Ectodermal cell (in vitro differentiated cells): Measurements from ENCODE around the gene SLIT3.

Experiments
- H3K27ac ChIP-seq: 2 replicates; pipeline ENCODE4 v1.7.0; 2013; ENCODE audit warnings: mild to moderate bottlenecking, low read depth, low read length; ENCODE audit not compliant: insufficient read depth, poor library complexity, severe bottlenecking
- H3K27me3 ChIP-seq: 2 replicates; pipeline ENCODE4 v1.7.0; 2013; ENCODE audit warnings: mild to moderate bottlenecking, low read length; ENCODE audit not compliant: insufficient read depth, control insufficient read depth, poor library complexity, severe bottlenecking
- H3K36me3 ChIP-seq: one replicate; pipeline ENCODE4 v1.7.0; 2013; ENCODE audit warnings: low read length; ENCODE audit not compliant: control insufficient read depth, insufficient read depth
- H3K4me1 ChIP-seq: one replicate; pipeline ENCODE4 v1.7.0; 2013; ENCODE audit warnings: low read length; ENCODE audit not compliant: control insufficient read depth, insufficient read depth
- H3K4me3 ChIP-seq: 2 replicates; pipeline ENCODE4 v1.7.0; 2013; ENCODE audit warnings: low read depth, low read length, control low read depth; ENCODE audit not compliant: insufficient read depth
- H3K9me3 ChIP-seq: 2 replicates; pipeline ENCODE4 v1.7.0; 2013; ENCODE audit warnings: mild to moderate bottlenecking, low read length, moderate library complexity; ENCODE audit not compliant: control insufficient read depth
- WGBS, 2 experiments: methylation state at CpG; one replicate each; pipeline ENCODE4 v1.1.7; 2013; ENCODE audit warnings: missing lambda C conversion rate in 2 of 2; 5-methylcytosine and 5-hydroxymethylcytosine counted together

The SLIT3 gene

DNA sequence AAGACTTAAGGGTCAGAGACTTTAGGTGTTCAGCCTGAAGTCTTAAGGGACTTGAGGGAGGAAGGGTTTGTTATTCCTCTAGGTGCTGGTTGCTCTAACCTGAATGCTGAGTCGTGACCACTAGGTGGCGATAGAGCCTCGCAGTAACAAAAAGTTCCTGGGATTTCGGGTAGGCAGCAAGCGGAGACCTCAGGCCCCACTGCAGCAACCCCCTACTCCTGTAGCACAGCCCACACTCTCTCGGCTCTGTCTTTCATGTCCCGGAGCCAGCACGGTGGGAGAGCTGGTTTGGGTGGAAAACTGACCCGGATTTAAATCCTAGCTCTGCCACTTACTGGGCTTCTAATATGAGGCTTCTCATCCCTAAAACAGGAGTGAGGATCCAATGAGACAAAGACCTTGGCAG, 621.4 kb downstream of the SLIT3 start:
- H3K27ac ChIP-seq: no peak overlapping the region
- H3K27me3 ChIP-seq: no peaks in the 10 kb centered on the region
- no peaks in the 10 kb centered on the region for H3K4me1 ChIP-seq
- no peaks in the 10 kb centered on the region for H3K9me3 ChIP-seq
- H3K36me3 ChIP-seq: no peaks in the 10 kb centered on the region
- no peak overlapping the region for H3K4me3 ChIP-seq
- 1 to 2% methylated on average over 9 of the region's 9 CpGs for WGBS, 2 experiments

DNA sequence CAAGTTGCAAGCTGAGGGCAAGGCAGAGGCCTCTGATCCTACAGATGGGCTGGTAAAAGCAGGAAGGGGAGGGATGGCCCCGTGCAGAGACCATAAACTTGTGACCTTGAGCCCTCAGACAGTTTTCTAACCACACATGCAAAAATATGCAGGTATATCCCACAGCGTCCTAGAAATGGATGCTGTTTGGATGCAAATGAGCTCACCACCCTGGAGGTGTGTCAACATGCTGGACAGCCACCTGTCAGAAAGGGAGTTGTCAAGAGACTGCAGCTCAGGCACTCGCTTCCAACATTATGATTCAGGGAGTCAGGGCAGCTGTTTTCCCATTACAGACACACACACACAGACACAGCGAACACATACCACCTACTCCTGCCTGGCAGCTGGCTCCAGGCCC, 624.4 kb downstream of the SLIT3 start:
- Histone ChIP-seq H3K36me3 (no peaks in the 10 kb centered on the region), H3K27me3 (no peaks in the 10 kb centered on the region), H3K4me1 (no peaks in the 10 kb centered on the region), H3K27ac (no peak overlapping the region), H3K4me3 (no peak overlapping the region), H3K9me3 (no peaks in the 10 kb centered on the region)
- 76 to 78% methylated on average over 4 of the region's 4 CpGs for WGBS, 2 experiments

DNA sequence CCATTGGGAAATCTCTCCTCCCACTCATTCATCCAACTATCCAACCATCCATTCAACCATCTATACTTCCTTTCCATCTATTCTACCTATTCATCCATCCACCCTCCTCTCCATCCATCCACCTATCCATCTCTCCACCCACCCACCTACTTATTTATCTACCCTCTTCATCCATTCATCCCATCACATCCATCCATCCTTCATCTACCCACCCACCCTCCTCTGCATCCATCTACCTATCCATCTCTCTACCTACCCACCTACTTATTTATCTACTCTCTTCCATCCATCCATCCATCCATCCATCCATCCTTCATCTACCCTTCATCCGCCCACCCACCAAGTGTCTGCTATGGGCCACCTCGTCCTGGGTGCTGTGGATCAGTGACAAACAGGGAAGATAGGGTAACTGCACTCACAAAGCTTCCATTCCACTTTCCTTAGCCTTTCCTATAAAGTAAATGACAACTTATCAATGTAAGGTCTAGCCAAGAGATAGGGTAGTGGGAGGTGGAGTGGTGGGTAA, 625.0 kb downstream of the SLIT3 start:
- no peaks in the 10 kb centered on the region for H3K36me3 ChIP-seq
- no peaks in the 10 kb centered on the region for H3K4me1 ChIP-seq
- WGBS, 2 experiments: 88 to 92% methylated on average over 2 of the region's 2 CpGs
- H3K27me3 ChIP-seq: no peaks in the 10 kb centered on the region
- H3K4me3 ChIP-seq: no peak overlapping the region
- no peaks in the 10 kb centered on the region for H3K9me3 ChIP-seq
- H3K27ac ChIP-seq: no peak overlapping the region

DNA sequence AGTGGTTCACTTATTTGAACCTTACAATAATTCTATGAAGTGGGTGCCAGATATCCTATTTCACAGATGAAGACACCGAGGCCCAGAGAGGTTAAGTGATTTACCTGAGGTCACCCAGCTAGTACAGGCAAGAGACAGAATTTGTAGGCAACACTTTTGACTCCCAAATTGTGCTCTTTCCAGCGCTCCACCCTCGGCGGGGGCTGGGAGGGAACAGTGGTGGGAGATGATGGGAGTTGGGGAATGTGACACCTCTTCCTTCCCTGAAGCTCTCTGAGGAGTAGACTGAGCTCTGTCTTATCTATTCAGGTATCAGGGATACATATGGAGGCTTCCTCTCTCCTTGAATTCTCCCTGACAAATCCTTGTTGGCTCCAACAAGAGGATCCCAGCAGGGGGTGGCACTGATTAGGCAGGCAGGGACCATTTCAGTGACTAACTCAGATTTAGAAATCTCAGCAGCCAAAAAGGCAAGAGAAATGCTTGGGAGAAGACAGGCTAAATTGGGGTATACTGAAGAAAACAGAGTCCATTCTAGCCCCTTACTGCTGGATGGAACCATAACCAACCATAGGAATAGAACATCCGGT, 626.0 kb downstream of the SLIT3 start:
- WGBS, 2 experiments: 91 to 94% methylated on average over 5 of the region's 5 CpGs

DNA sequence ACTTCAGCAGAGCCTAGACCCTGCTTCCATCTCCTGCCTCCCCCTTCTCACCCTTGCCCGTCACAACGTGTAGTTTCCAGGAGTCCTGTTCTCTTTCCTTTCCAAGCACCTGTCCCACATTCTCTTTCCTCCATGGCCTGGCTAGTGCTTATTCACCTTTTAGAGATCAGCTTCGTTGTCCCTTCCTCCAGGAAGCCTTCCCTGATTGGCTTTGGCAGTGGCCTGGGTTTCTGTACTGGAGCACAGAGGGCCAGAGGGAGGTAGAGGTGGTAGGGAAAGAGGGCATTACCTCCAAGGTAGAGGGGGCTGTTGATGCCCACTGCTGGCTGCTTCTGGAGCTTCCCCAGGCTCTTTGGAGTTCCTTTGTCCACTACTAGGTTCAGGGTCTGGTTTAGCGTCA, 628.1 kb downstream of the SLIT3 start:
- Histone ChIP-seq H3K27me3 (no peaks in the 10 kb centered on the region), H3K9me3 (no peaks in the 10 kb centered on the region), H3K27ac (no peak overlapping the region), H3K36me3 (no peaks in the 10 kb centered on the region), H3K4me3 (no peak overlapping the region), H3K4me1 (no peaks in the 10 kb centered on the region)
- WGBS, 2 experiments: 86 to 92% methylated on average over 4 of the region's 4 CpGs

More for the DNA sequence above, 626.0 kb downstream of the SLIT3 start:
- Histone ChIP-seq H3K9me3 (no peaks in the 10 kb centered on the region), H3K36me3 (no peaks in the 10 kb centered on the region), H3K27me3 (no peaks in the 10 kb centered on the region), H3K27ac (no peak overlapping the region), H3K4me3 (no peak overlapping the region), H3K4me1 (no peaks in the 10 kb centered on the region)

DNA sequence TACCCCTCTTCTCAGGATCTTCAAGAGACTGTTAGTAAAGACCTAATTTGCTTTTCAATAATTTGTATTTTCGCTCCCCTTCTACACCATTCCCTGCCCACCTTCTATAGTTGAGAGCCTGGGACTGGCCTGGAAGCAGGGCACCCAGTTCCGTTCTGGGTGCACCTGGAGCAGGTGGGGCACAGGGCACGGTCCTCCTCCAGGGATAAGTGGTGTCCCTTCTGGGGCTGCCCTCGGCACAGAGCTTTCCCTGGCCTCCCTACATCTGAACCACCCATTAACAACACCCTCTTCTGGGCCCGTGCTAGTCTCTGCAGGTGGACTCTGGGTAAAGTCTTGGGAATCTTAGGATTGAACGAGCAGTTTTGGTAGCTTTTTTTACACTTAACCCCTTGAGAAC, 628.9 kb downstream of the SLIT3 start:
- WGBS, 2 experiments: 81 to 86% methylated on average over 6 of the region's 6 CpGs
- H3K36me3 ChIP-seq: no peaks in the 10 kb centered on the region

DNA sequence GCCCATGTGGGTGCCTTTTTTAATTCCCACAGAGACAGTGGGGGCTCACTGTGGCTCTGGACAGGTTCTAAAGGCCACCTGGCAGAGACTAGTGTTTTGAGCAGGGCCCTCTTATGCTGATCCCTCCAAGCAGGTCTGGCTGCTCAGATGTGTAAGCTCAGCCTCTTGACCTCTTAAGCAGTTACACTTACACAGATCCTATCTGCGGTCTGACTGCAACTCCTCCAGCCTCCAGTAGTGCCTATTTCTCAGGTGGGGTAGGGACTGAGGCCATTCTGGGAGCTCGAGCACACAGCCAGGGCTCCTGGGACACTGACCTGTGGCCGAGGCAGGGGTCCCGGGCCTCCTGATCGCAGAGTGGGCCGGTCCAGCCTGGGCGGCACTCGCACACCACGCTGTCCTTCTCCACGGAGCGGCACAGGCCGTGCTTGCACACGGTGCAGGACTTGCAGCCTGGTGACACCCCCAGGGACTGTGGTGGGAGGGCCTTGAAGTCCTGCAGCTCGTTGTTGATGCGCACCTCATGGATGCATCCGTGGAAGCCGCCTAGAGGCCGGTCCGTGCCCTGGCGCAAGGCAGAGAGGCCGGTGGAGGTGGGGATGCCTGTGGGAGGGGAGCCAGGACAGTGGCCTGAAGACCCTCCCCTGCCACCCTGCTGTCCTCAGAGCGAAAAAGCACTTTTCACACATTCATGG, 629.9 kb downstream of the SLIT3 start:
- H3K27ac ChIP-seq: no peak overlapping the region
- no peaks in the 10 kb centered on the region for H3K27me3 ChIP-seq
- no peaks in the 10 kb centered on the region for H3K36me3 ChIP-seq
- no peaks in the 10 kb centered on the region for H3K4me1 ChIP-seq
- 81 to 82% methylated on average over 22 of the region's 22 CpGs for WGBS, 2 experiments
- no peaks in the 10 kb centered on the region for H3K9me3 ChIP-seq
- no peak overlapping the region for H3K4me3 ChIP-seq

More for the DNA sequence above, 628.9 kb downstream of the SLIT3 start:
- no peak overlapping the region for H3K4me3 ChIP-seq
- H3K4me1 ChIP-seq: no peaks in the 10 kb centered on the region
- H3K9me3 ChIP-seq: no peaks in the 10 kb centered on the region
- no peaks in the 10 kb centered on the region for H3K27me3 ChIP-seq
- no peak overlapping the region for H3K27ac ChIP-seq

DNA sequence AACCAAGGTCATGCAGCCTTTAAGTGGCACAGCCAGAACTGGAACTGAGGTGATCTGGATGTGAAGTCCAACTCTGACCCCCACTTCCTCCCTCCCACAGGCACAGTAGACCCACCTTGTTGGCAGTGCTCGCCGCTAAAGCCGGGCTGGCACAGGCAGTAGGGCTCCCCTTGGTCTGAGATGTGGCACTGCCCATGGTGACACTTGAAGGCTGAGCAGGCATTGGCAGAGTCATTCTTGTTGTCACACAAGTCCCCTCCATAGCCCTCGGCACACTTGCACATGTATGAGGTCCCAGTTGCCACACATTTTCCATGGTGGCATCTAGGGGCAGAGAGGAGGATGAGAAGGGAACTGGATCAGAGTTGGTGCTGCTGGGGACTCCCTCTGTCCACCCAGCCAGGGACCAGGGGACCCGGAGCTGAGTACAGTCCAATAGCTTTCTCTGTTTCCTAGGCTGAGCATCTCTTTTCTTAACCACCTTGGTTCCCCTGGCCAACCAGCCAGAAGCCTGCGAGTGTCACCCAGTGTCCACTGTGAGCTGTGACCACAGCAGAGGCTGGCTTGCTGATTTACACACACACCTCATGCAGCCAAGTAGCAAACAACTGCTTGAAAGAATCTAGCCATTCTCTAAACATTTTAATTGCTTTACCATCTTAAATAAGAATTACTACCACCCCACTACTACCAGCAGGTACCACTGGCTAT, 631.1 kb downstream of the SLIT3 start:
- 90 to 94% methylated on average over 6 of the region's 6 CpGs for WGBS, 2 experiments
- H3K36me3 ChIP-seq: no peaks in the 10 kb centered on the region

DNA sequence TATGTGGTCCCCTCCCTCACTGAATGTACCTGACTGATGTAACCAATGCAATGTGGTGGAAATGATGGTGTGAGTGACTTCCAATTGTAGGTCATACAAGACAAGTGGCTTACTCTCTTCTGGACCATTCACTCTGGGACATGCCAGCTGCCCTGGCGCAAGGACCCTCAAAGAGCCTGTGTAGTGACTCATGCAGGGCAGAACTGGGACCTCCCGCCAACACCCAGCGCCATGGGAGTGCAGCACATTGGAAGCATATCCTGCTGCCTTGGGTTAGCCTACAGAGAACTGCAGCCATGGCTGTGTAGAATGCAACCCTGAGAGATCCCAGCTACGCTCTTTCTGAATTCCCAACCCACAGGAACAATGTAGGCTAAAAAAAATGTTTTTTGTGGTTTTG, 631.8 kb downstream of the SLIT3 start:
- H3K4me1 ChIP-seq: no peaks in the 10 kb centered on the region
- H3K9me3 ChIP-seq: no peaks in the 10 kb centered on the region
- no peaks in the 10 kb centered on the region for H3K36me3 ChIP-seq
- H3K27me3 ChIP-seq: no peaks in the 10 kb centered on the region
- WGBS, 2 experiments: 95 to 98% methylated on average over 4 of the region's 4 CpGs
- H3K4me3 ChIP-seq: no peak overlapping the region
- no peak overlapping the region for H3K27ac ChIP-seq

More for the DNA sequence above, 631.1 kb downstream of the SLIT3 start:
- no peaks in the 10 kb centered on the region for H3K9me3 ChIP-seq
- no peaks in the 10 kb centered on the region for H3K4me1 ChIP-seq
- no peak overlapping the region for H3K27ac ChIP-seq
- H3K27me3 ChIP-seq: no peaks in the 10 kb centered on the region
- no peak overlapping the region for H3K4me3 ChIP-seq

DNA sequence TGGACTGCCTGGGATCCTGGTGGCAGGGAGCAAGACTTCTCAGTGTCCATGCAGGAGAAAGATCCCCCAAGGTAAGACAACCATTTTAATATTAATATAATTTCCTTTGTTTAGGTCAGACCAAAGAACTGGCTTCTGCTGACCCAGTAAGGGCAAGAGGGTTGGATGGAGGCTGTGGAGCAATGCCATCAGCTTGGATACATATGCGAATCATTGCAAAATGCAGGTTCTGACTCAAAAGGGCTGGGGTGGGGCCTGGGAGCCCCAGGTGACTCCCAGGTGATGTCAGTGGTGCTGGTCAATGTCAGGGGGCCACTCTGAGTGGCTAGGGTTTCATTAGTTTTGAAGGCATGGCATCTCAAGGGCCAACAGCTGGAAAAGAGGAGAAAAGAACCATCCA, 632.9 kb downstream of the SLIT3 start:
- WGBS, 2 experiments: 90 to 98% methylated on average over 1 of the region's 1 CpG
- Histone ChIP-seq H3K36me3 (no peaks in the 10 kb centered on the region), H3K4me3 (no peak overlapping the region), H3K4me1 (no peaks in the 10 kb centered on the region), H3K9me3 (no peaks in the 10 kb centered on the region), H3K27ac (no peak overlapping the region), H3K27me3 (no peaks in the 10 kb centered on the region)
